GM06990 (cell line): ENCODE data around the gene RBM5.

ENCODE experiments used
- DNase-seq: peaks from one replicate; pipeline ENCODE4 v3.0.0-alpha.2; 2011; ENCODE audit not compliant: insufficient read length; ENCODE audit errors: extremely low read depth
- H3K27me3 ChIP-seq: replicated peaks from 2 replicates; pipeline ENCODE4 v1.6.0; 2011; ENCODE audit warnings: low read length; ENCODE audit not compliant: control insufficient read depth, insufficient read depth
- H3K36me3 ChIP-seq: 2 replicates; pipeline ENCODE4 v1.5.1; 2011; ENCODE audit warnings: low read length; ENCODE audit not compliant: control insufficient read depth, insufficient read depth
- H3K4me3 ChIP-seq: replicated peaks from 2 replicates; pipeline ENCODE4 v1.5.1; 2011; ENCODE audit warnings: low read depth, mild to moderate bottlenecking, control low read depth, low read length
- CTCF ChIP-seq: IDR thresholded peaks from 2 replicates; pipeline ENCODE4 v1.5.1; 2011; ENCODE audit warnings: low read length, control low read depth, mild to moderate bottlenecking, inconsistent platforms; ENCODE audit not compliant: insufficient read depth, poor library complexity, severe bottlenecking

RBM5 gene

GRCh38 chr3:50160561-50160983 lies 71.9 kb downstream of the RBM5 start:
- H3K36me3 ChIP-seq: no peaks in the 10 kb centered on the region
- no peak overlapping the region for H3K4me3 ChIP-seq
- H3K27me3 ChIP-seq: no peaks in the 10 kb centered on the region; the same call in none of the 2 replicates
- no peak for TF ChIP-seq CTCF
- DNase-seq: no peak

- Histone ChIP-seq H3K27me3 (no peaks in the 10 kb centered on the region; the same call in none of the 2 replicates), H3K4me3 (no peak overlapping the region), H3K36me3 (no peaks in the 10 kb centered on the region)
- DNase-seq: no peak
- TF ChIP-seq CTCF: no peak
Measured at GRCh38 chr3:50161320-50161719, 72.6 kb downstream of the RBM5 start.

GRCh38 chr3:50162034-50162883 lies 73.5 kb downstream of the RBM5 start:
- Histone ChIP-seq H3K4me3 (no peak overlapping the region), H3K36me3 (no peaks in the 10 kb centered on the region), H3K27me3 (no peaks in the 10 kb centered on the region; the same call in none of the 2 replicates)
- TF ChIP-seq CTCF: no peak
- no peak for DNase-seq

- H3K4me3 ChIP-seq: no peak overlapping the region
- no peak for TF ChIP-seq CTCF
- no peak for DNase-seq
- no peaks in the 10 kb centered on the region for H3K36me3 ChIP-seq
- H3K27me3 ChIP-seq: no peaks in the 10 kb centered on the region; the same call in none of the 2 replicates
Measured at GRCh38 chr3:50163572-50164455, 75.1 kb downstream of the RBM5 start.

- DNase-seq: no peak
- Histone ChIP-seq H3K4me3 (no peak overlapping the region), H3K36me3 (no peaks in the 10 kb centered on the region), H3K27me3 (no peaks in the 10 kb centered on the region; the same call in none of the 2 replicates)
- no peak for TF ChIP-seq CTCF
Measured at GRCh38 chr3:50164481-50164880, 75.8 kb downstream of the RBM5 start.
